Stimulated activated CD4-positive, alpha-beta T cell treated with anti-CD3 and anti-CD28 coated beads, TNF-alpha, amount 100 ng/mL, for 48 hours (primary cell): ENCODE measurements around the gene ZFP14.
"Not testable (repeated sequence)": the region's sequence is repeated elsewhere in the genome, so short reads cannot be mapped to it uniquely, and the experiment has no call there.

Source experiments
- DNase-seq, 3 donors: peaks; one replicate each; pipeline ENCODE4 v3.0.0-alpha.2; 2020; ENCODE audit warnings: low read depth in 3 of 3

Gene ZFP14

DNA sequence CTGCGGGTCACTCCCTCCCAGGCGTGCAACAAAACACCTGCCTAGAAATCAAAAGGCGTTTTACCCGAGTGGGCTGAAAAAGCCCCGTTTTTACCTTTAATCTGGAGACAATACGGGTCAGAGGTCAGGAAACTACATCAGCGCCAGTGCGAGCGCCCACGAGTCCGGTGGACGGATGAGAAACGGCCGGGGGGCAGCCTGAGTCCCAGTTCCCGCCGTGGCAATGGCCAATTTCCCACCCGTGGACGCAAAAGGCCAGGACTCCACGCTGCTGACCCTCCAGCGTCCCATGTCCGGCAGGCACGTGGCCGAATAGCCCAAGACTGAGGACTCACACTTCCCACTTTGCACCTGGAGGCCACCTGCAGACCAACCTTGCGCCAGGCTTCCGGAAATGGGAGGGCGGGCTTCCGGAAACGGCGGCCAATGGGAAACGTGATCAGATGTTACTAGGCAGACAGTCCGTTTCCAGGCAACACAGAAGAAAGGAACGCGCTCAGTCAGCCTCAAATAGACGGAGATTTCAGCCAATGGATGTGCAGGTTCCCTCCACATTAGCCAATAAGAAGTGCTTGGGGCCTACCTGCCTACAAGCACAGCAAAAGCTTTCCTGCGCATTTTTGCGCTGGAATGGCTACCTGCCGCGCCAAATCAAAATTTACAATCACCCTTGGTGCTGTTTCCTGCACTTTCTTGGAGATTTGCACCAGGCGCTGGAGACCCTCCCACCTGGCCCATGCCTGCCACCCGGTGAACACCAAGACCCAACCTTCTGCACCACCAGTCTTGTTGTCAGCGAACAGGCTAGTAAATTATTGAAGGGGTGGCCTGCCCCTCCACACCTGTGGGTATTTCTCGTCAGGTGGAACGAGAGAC is 47.4 kb downstream of the ZFP14 start:
- peak; percentile 25 to 48 (median 26) for DNase-seq

- DNase-seq: no peak
Observed at GRCh38 chr19:36330216-36330615, 48.8 kb downstream of the ZFP14 start.

GRCh38 chr19:36329534-36329933 is 49.5 kb downstream of the ZFP14 start:
- DNase-seq: not testable (repeated sequence)

GRCh38 chr19:36326649-36327048 is 52.4 kb downstream of the ZFP14 start:
- DNase-seq: not testable (repeated sequence)

DNA sequence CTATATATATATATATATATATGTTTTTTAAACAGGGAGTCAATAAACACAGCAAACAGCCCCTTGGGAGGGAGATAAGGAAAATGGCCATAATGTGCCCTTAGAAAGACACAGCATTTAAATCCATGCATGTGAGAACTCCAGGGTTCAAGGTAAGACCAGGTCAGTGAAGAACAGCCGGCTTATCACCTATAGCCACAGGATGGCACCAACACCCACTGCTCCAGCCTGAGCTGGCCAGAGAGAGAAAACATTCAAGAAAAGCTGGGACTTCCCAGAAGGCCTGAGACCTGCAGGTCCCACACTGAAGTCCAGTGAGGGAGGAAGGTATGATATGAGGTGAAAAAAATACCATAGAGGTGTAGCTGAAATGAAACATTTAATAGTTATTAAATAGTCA is 63.8 kb downstream of the ZFP14 start:
- not testable (repeated sequence) for DNase-seq

DNA sequence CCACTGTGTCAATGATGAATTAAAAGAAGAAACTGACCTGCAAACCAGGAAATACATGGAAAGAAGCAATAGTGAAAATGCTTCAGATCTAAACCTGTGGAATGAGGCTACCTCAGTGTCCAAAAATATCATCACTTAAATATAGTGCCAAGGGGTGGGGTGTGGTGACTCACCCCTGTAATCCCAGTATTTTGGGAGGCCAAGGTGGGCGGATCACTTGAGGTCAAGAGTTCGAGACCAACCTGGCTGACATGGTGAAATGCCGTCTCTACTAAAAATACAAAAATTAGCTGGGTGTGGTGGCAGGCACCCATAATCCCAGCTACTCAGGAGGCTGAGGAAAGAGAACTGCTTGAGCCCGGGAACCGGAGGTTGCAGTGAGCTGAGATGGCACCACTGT is 64.9 kb downstream of the ZFP14 start:
- DNase-seq: not testable (repeated sequence)

DNA sequence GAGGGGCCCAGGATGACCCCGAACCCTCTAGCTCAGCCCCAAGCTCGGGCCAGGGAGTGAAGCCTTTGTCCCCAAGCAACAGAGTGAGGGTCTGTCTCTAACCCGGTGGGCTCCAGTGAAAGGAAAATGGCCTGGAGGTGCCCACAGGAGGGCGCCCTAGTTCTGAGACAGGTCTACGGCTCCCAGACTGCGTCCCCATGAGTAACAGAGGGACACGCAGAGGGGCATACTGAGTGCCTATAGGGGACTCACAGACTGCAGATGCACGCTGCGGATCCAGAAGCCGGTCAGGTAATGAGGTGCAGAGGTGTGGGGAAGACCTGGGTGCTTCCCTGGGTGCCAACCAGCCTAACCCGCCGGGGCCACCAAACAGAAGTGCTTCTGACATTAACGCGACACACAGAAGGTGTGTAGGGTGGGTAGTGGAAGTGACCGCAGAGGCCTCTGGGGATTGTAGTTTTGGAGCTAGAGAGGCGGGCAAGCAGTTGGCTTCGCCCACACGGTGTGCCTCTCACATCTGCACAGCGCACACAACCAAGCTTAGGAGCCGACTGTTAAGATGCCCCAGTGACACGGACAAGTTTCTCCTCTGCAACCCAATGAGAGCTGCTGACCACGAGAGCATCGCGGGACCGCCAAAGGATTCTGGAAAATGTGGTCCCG is 67.8 kb downstream of the ZFP14 start:
- DNase-seq: not testable (repeated sequence)

DNA sequence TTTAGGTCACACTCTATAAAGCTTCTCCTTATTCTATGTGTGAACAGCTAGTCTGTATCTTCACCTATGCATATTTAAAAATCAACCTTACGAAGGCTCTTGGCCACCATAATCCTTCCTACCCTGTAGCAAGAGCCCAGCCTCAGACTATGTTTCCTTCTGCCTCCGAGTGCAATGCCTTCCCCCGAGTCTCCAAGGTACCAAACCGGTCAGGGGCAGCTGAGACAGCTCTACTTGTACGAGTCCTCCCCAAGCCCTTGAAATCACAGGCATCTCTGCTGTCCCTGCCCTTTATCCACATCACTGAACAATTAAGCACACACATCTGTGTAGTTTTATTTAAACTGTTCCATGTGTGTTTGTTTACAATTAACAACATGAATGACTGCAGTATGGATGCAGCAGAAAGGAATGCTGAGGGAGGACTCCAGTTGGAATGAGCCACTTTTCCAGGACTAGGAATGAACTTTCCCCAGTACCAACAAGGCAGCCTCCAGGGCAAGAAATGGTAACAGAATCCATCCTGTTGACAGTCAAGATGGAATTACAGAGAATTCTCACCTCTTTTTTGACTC is 68.5 kb downstream of the ZFP14 start:
- not testable (repeated sequence) for DNase-seq

DNA sequence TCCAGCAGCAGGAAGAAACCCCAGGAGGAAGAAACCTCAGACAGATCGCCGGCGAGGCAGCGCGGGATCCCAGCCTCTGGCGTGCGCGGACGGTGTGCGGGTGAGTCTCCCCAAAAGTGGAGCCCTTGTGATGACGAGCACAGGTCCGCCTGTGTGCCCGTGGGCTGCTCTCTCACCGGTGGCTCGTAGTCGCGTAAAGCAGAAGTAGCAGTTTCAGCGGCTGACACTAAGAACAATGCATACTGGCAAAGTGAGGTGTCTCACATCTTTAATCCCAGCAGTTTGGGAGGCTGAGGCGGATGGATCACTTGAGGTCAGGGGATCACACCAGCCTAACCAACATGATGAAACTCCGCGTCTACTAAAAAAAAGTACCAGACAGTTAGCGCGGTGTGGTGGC is 69.2 kb downstream of the ZFP14 start:
- DNase-seq: not testable (repeated sequence)

- DNase-seq: not testable (repeated sequence)
Observed at GRCh38 chr19:36309309-36309708, 69.7 kb downstream of the ZFP14 start.

DNA sequence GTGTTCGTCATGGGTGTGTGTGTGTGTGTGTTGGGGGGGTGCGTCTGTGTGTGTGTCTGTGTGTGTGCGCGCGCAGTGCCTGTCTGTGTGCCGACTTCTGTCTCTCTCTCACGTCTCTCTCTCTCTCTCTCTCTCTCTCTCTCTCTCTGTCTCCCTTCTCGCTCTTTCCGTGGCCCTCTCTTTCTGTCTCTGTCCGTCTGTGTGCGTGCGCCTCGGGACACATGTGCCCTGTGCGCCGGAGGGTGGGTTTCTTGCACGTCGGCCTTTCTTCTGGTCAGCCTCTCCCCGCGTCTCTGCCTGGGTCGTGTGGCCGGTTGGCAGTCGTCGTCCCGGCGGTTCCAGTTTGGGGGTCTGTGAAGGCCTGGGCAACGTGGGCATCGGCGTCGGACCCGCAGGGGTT is 86.7 kb downstream of the ZFP14 start:
- DNase-seq: not testable (repeated sequence)
